Cardiac fibroblast (primary cell): ENCODE measurements around the gene ARHGAP24.

ENCODE experiments used
- DNase-seq, 2 donors: peaks; one replicate each; pipeline versions ENCODE4 v3.0.0 to v3.0.0-alpha.2; 2010; ENCODE audit warnings: low read depth in 2 of 2
- H3K4me3 ChIP-seq, 2 donors: replicated peaks in 1 of 2; 1 replicate in 1 of 2; 2 replicates in 1 of 2; pipeline ENCODE4 v1.5.1; 2011; ENCODE audit warnings: low read depth in 2 of 2, low read length in 2 of 2, mild to moderate bottlenecking in 2 of 2, moderate library complexity in 1 of 2
- TF ChIP-seq, protein P1 (sequence below): IDR thresholded peaks from one replicate; pipeline ENCODE4 v1.5.1; 2011; ENCODE audit warnings: low read depth, mild to moderate bottlenecking, low read length, inconsistent platforms

Gene ARHGAP24

GRCh38 chr4:85474818-85475630 lies at the start of gene ARHGAP24:
ARHGAP24 (plus strand) TSS chr4:85475150.
- peak; percentile 97 to 99 for DNase-seq
- H3K4me3 ChIP-seq, result peak within 1 kb of the TSS; percentile 73 to 81
- TF ChIP-seq, protein P1, sequence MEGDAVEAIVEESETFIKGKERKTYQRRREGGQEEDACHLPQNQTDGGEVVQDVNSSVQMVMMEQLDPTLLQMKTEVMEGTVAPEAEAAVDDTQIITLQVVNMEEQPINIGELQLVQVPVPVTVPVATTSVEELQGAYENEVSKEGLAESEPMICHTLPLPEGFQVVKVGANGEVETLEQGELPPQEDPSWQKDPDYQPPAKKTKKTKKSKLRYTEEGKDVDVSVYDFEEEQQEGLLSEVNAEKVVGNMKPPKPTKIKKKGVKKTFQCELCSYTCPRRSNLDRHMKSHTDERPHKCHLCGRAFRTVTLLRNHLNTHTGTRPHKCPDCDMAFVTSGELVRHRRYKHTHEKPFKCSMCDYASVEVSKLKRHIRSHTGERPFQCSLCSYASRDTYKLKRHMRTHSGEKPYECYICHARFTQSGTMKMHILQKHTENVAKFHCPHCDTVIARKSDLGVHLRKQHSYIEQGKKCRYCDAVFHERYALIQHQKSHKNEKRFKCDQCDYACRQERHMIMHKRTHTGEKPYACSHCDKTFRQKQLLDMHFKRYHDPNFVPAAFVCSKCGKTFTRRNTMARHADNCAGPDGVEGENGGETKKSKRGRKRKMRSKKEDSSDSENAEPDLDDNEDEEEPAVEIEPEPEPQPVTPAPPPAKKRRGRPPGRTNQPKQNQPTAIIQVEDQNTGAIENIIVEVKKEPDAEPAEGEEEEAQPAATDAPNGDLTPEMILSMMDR, result no peak

- DNase-seq, result no peak
- TF ChIP-seq, protein P1, result no peak
- no peak overlapping the region for H3K4me3 ChIP-seq
Observed at GRCh38 chr4:85426366-85426765, 48.6 kb upstream of the ARHGAP24 start.

DNA sequence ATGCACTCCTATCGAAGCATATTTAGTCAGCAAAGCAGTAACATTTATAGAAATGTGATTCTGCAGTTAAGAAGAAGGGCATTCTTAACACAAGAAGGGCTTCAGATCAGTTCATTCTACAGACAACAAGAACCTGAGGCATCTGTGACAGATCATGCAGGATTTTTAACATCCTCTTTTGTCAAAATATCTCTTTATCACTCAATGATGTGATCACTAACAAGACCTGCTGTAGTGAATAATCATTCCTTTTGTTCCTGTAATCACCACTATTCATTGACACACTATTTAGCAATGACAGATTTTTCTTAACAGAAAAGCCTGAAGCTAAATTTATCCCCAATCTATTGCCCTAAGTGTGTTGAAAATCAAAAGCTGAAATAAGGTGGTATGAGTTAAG lies 47.8 kb upstream of the ARHGAP24 start:
- DNase-seq, result no peak
- no peak overlapping the region for H3K4me3 ChIP-seq
- TF ChIP-seq, protein P1, result no peak

DNA sequence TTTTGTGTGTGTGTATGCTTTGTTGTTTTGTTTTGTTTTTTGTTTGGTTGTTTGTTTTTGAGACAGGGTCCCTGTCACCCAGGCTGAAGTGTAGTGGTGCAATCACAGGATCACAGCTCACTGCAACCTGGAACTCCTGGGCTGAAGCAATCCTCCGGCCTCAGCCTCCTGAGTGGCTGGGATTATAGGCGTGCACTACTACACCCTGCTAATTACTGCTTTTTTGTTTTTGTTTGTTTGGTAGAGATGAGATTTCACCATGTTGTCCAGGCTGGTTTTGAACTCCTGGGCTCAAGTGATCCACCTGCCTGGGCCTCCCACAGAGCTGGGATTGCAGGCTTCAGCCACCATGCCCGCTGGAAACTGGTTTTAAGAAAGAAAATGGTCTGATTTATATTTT lies 44.7 kb upstream of the ARHGAP24 start:
- TF ChIP-seq, protein P1, result no peak
- H3K4me3 ChIP-seq, result no peak overlapping the region
- no peak for DNase-seq

DNA sequence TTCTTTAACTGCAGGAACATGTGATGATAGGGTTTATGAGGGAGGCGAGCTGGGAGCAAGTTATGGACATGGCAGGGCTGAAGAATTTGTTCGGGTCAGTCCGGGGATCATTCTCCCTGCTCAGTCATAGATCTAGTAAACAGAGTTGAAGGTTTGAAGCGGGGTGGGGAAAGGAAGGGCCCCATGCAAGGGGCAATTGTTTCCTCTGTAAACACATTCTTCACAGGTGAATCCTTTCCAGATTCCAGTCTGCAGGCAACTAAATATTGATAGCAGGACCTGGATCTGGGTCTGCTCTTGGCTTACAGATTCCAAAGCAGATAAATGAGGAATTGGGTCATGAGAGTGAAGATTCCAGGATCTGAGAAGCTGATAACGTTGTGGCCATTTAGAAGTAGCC lies 44.3 kb upstream of the ARHGAP24 start:
- TF ChIP-seq, protein P1, result no peak
- H3K4me3 ChIP-seq, result no peak overlapping the region
- DNase-seq, result no peak

GRCh38 chr4:85431156-85431555 lies 43.8 kb upstream of the ARHGAP24 start:
- H3K4me3 ChIP-seq, result no peak overlapping the region
- DNase-seq, result no peak
- TF ChIP-seq, protein P1, result no peak
